Breast epithelium (tissue), 3 donors: ENCODE data around the gene HLA-B.

ENCODE experiments used
- CTCF ChIP-seq, 3 donors: fragments of 450-650 bp; IDR thresholded peaks; one replicate each; pipeline ENCODE4 v1.5.1; 2016 to 2017; ENCODE audit warnings: antibody characterized with exemption in 3 of 3, mild to moderate bottlenecking in 3 of 3, moderate library complexity in 3 of 3
- POLR2AphosphoS5 ChIP-seq, 3 donors: sonication (generic); formaldehyde crosslinking; IDR thresholded peaks; one replicate each; pipeline ENCODE4 v1.6.1; 2017; ENCODE audit warnings: antibody characterized with exemption in 3 of 3

GRCh38 chr6:31355583-31355948 is 1.4 kb downstream of the HLA-B start:
- no peak for TF ChIP-seq CTCF (IDR thresholded peaks at IDR 0.05)
- no peak for TF ChIP-seq POLR2AphosphoS5 (IDR thresholded peaks at IDR 0.05)
